ENCODE results near the gene THBS1.

The THBS1 gene

GRCh38 chr15:39641191-39641889 lies 60.5 kb downstream of the THBS1 start:
- no peak for DNase-seq

GRCh38 chr15:39642011-39642640 lies 61.2 kb downstream of the THBS1 start:
- no peak for DNase-seq

GRCh38 chr15:39643727-39644126 lies 62.8 kb downstream of the THBS1 start:
- no peak for DNase-seq

- no peak for DNase-seq
Observed at GRCh38 chr15:39644136-39644535, 63.3 kb downstream of the THBS1 start.

DNA sequence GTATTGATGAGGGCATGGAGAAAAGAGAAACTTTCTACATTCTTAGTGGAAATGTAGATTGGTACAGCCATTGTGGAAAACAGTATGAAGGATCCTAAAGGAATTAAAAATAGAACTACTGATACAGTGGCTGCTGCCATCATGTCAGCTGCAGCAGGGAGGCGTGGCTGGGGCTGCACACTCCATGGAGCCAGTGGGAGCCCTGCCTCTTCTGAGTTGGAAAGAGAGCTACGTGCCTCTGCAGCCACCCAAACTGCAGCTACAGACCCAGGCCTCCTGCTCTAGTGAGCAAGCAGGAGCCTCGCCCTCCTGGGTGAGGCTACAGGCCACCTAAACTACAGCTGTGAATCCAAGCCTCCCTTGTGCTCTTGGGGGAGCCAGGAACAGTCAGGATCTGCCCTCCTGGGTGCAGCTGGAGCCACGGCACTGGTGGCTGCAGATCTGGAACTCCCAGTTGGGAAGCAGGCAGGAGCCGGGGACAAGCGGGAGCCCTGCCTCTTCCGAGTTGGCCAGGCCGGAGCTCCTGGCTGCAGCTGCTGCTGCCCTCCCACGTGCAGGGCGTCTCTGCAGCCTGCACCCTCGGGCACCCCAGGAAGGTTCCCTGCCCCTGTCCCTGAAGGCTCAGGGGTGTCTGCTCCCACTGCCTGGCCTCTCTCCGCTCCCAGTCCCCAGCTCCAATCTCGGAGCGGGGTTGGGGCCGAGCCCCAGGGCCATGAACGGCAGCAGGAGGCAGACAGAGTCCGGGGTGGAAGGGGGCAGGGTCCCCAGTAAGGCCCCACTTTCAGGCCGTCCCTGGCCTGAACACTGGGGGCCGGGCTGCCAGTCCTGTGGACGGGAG lies 64.5 kb downstream of the THBS1 start:
- no peak for DNase-seq

GRCh38 chr15:39645976-39646257 lies 65.0 kb downstream of the THBS1 start:
- no peak for DNase-seq

GRCh38 chr15:39646425-39646824 lies 65.5 kb downstream of the THBS1 start:
- DNase-seq, result no peak
